Fibroblast of lung (primary cell): Measurements from ENCODE around the gene KRABD2.

Experiments used
- DNase-seq, 2 donors: peaks; one replicate each; pipeline versions ENCODE4 v3.0.0 to v3.0.0-alpha.2; 2010; ENCODE audit warnings: low read depth in 2 of 2
- H2AFZ ChIP-seq: 2 replicates; pipeline ENCODE4 v1.5.1; 2012; ENCODE audit warnings: low read length, control low read depth, inconsistent platforms
- H3K27ac ChIP-seq: 2 replicates; pipeline ENCODE4 v1.5.1; 2011; ENCODE audit warnings: low read length, control low read depth; ENCODE audit not compliant: insufficient read depth
- H3K27me3 ChIP-seq: 2 replicates; pipeline ENCODE4 v1.5.1; 2011; ENCODE audit warnings: mild to moderate bottlenecking, low read length; ENCODE audit not compliant: control insufficient read depth, insufficient read depth
- H3K36me3 ChIP-seq: 2 replicates; pipeline ENCODE4 v1.5.1; 2011; ENCODE audit warnings: low read length; ENCODE audit not compliant: control insufficient read depth, insufficient read depth
- H3K4me1 ChIP-seq: 2 replicates; pipeline ENCODE4 v1.5.1; 2011; ENCODE audit warnings: low read length; ENCODE audit not compliant: control insufficient read depth, insufficient read depth; ENCODE audit errors: extremely low read depth
- H3K4me2 ChIP-seq: 2 replicates; pipeline ENCODE4 v1.5.1; 2011; ENCODE audit warnings: low read length, control low read depth; ENCODE audit not compliant: insufficient read depth; ENCODE audit errors: extremely low read depth
- H3K4me3 ChIP-seq, 4 experiments: fragments of 200-600 bp in 1 of 4; sonication (generic) in 1 of 4; replicated peaks in 1 of 4; 2 replicates each; pipeline ENCODE4 v1.5.1; 2011 to 2016; ENCODE audit warnings: low read length in 4 of 4, low read depth in 3 of 4, mild to moderate bottlenecking in 3 of 4, control low read depth in 2 of 4, inconsistent platforms in 1 of 4, mixed read lengths in 1 of 4; ENCODE audit not compliant: insufficient read depth in 1 of 4; ENCODE audit errors: control extremely low read depth in 1 of 4
- H3K79me2 ChIP-seq: 2 replicates; pipeline ENCODE4 v1.5.1; 2012; ENCODE audit warnings: mild to moderate bottlenecking, low read length, inconsistent platforms; ENCODE audit not compliant: control insufficient read depth, insufficient read depth
- H3K9ac ChIP-seq: 2 replicates; pipeline ENCODE4 v1.5.1; 2011; ENCODE audit warnings: mild to moderate bottlenecking, low read length, control low read depth; ENCODE audit not compliant: insufficient read depth
- H3K9me3 ChIP-seq: 2 replicates; pipeline ENCODE4 v1.5.1; 2012; ENCODE audit warnings: low read depth, low read length; ENCODE audit not compliant: control insufficient read depth, insufficient read depth
- H4K20me1 ChIP-seq: 2 replicates; pipeline ENCODE4 v1.5.1; 2011; ENCODE audit warnings: low read length; ENCODE audit not compliant: control insufficient read depth, insufficient read depth; ENCODE audit errors: extremely low read depth
- CTCF ChIP-seq, 2 donors: IDR thresholded peaks in 1 of 2; conservative IDR thresholded peaks in 1 of 2; 1 replicate in 1 of 2; 2 replicates in 1 of 2; pipeline ENCODE4 v1.5.1; 2011 to 2012; ENCODE audit warnings: low read length in 2 of 2, control low read depth in 1 of 2, inconsistent platforms in 1 of 2, low read depth in 1 of 2, mild to moderate bottlenecking in 1 of 2
- EZH2 ChIP-seq: IDR thresholded peaks from 2 replicates; pipeline ENCODE4 v1.5.1; 2012; ENCODE audit warnings: low read length, control low read depth, mild to moderate bottlenecking; ENCODE audit errors: missing control alignments

Gene KRABD2

GRCh38 chr17:8406174-8406573 is 29.7 kb upstream of the KRABD2 start:
- H3K27me3 ChIP-seq = peaks cover 4% of the 10 kb centered on the region
- no peaks in the 10 kb centered on the region for H3K9me3 ChIP-seq
- H3K4me3 ChIP-seq = no peak overlapping the region
- H3K4me2 ChIP-seq = no peak overlapping the region
- TF ChIP-seq CTCF (conservative IDR thresholded peaks at IDR 0.05 in 1 of 2, IDR thresholded peaks at IDR 0.05 in 1 of 2; ENCODE audit: low read depth in 1 of 2, low read length in 2 of 2) = no peak
- no peaks in the 10 kb centered on the region for H3K79me2 ChIP-seq
- no peaks in the 10 kb centered on the region for H4K20me1 ChIP-seq
- no peaks in the 10 kb centered on the region for H3K36me3 ChIP-seq
- no peak overlapping the region for H2AFZ ChIP-seq
- DNase-seq = no peak
- H3K4me1 ChIP-seq = peaks cover 2% of the 10 kb centered on the region
- H3K27ac ChIP-seq = no peak overlapping the region
- no peak overlapping the region for H3K9ac ChIP-seq

- Histone ChIP-seq H3K4me3 (no peak overlapping the region), H3K4me1 (peaks cover 2% of the 10 kb centered on the region), H2AFZ (no peak overlapping the region), H3K27ac (no peak overlapping the region), H3K9ac (no peak overlapping the region), H3K36me3 (no peaks in the 10 kb centered on the region), H3K4me2 (no peak overlapping the region), H3K27me3 (peaks cover 4% of the 10 kb centered on the region), H4K20me1 (no peaks in the 10 kb centered on the region), H3K9me3 (no peaks in the 10 kb centered on the region), H3K79me2 (no peaks in the 10 kb centered on the region)
- TF ChIP-seq EZH2 = no peak
- TF ChIP-seq CTCF (conservative IDR thresholded peaks at IDR 0.05 in 1 of 2, IDR thresholded peaks at IDR 0.05 in 1 of 2; ENCODE audit: low read depth in 1 of 2, low read length in 2 of 2) = no peak
- DNase-seq = no peak
These were observed 29.1 kb upstream of the KRABD2 start for GRCh38 chr17:8405499-8406016.

- H3K4me2 ChIP-seq = no peak overlapping the region
- H3K79me2 ChIP-seq = no peaks in the 10 kb centered on the region
- H3K4me3 ChIP-seq = no peak overlapping the region
- peaks cover 9% of the 10 kb centered on the region for H3K27me3 ChIP-seq
- no peak overlapping the region for H3K9ac ChIP-seq
- TF ChIP-seq CTCF (conservative IDR thresholded peaks at IDR 0.05 in 1 of 2, IDR thresholded peaks at IDR 0.05 in 1 of 2; ENCODE audit: low read depth in 1 of 2, low read length in 2 of 2) (no peak), EZH2 (no peak)
- H3K27ac ChIP-seq = no peak overlapping the region
- H2AFZ ChIP-seq = no peak overlapping the region
- H3K36me3 ChIP-seq = no peaks in the 10 kb centered on the region
- H3K9me3 ChIP-seq = no peaks in the 10 kb centered on the region
- H3K4me1 ChIP-seq = no peaks in the 10 kb centered on the region
- H4K20me1 ChIP-seq = no peaks in the 10 kb centered on the region
- DNase-seq = no peak
These were observed 26.5 kb upstream of the KRABD2 start for GRCh38 chr17:8402921-8403536.
